A549 (cell line): ENCODE data around the gene MAP1LC3A. TPM values are rescaled to one million over a fixed set of nuclear protein-coding genes. Genes with fewer than 3 reads are reported as not detected.

Experiments
- ATAC-seq, 2 experiments: fragments of 200-7000 bp in 1 of 2; fragments of >200 bp in 1 of 2; cut with Nextera tagmentation in 1 of 2; cut with Tn5 transposase in 1 of 2; 3 replicates each; pipeline versions ENCODE4 v1.8.0 to v1.9.1; 2018 to 2020; ENCODE audit warnings: mild to moderate bottlenecking in 1 of 2, moderate library complexity in 1 of 2
- CTCF ChIA-PET: fragments of 300-600 bp; sonication (Branson Sonifier 250); formaldehyde crosslinking; extraction: SDS; loops from one replicate; lab custom pipeline; 2021; ENCODE audit warnings: antibody characterized with exemption, inconsistent platforms; lab: Yijun Ruan, JAX
- POLR2A ChIA-PET: fragments of 350-600 bp; formaldehyde crosslinking; extraction: SDS; loops from one replicate; lab custom pipeline; 2021; ENCODE audit warnings: antibody characterized with exemption, inconsistent platforms; lab: Yijun Ruan, JAX
- DNase-seq, 2 experiments: peaks; one replicate each; pipeline versions ENCODE4 v3.0.0 to v3.0.0-alpha.2; 2011 to 2016; ENCODE audit warnings: low read depth in 1 of 2, low spot score in 1 of 2
- FAIRE-seq: peaks from 2 replicates; lab custom pipeline; 2011; peaks lifted over from hg19 to GRCh38; lab: Jason Lieb, UNC
- H3K27ac ChIP-seq, 2 experiments: fragments of >200 bp; sonication (Bioruptor Twin); formaldehyde crosslinking; 3 replicates each; pipeline ENCODE4 v1.5.1; 2016 to 2017
- H3K4me1 ChIP-seq: fragments of >200 bp; sonication (Bioruptor Twin); formaldehyde crosslinking; 3 replicates; pipeline ENCODE4 v1.6.1; 2016
- H3K4me2 ChIP-seq: fragments of >200 bp; sonication (Bioruptor Twin); formaldehyde crosslinking; 3 replicates; pipeline ENCODE4 v1.6.1; 2016
- H3K4me3 ChIP-seq: fragments of >200 bp; sonication (Bioruptor Twin); formaldehyde crosslinking; 3 replicates; pipeline ENCODE4 v1.5.1; 2016
- H3K9me3 ChIP-seq: fragments of >200 bp; sonication (Bioruptor Twin); formaldehyde crosslinking; 3 replicates; pipeline ENCODE4 v1.6.1; 2016
- BHLHE40 ChIP-seq: IDR thresholded peaks from 2 replicates; pipeline ENCODE4 v1.6.1; 2012; ENCODE audit warnings: low read depth, low read length, inconsistent platforms
- CHD2 ChIP-seq: fragments of 150-350 bp; IDR thresholded peaks from 2 replicates; pipeline ENCODE4 v1.6.1; 2014; ENCODE audit warnings: low read length; ENCODE audit not compliant: partially characterized antibody
- CHD4 ChIP-seq: fragments of 200-600 bp; sonication (generic); IDR thresholded peaks from 2 replicates; pipeline ENCODE4 v1.6.1; 2016; ENCODE audit warnings: antibody characterized with exemption, mild to moderate bottlenecking, borderline replicate concordance
- EHF ChIP-seq: fragments of 250-450 bp; sonication (Bioruptor Pico); IDR thresholded peaks from 2 replicates; pipeline ENCODE4 v1.5.0; 2020; ENCODE audit warnings: mild to moderate bottlenecking
- EHMT2 ChIP-seq: fragments of 200-600 bp; sonication (generic); IDR thresholded peaks from 2 replicates; pipeline ENCODE4 v1.6.1; 2016; ENCODE audit warnings: antibody characterized with exemption, low read depth, mild to moderate bottlenecking, moderate library complexity
- EP300 ChIP-seq, 2 experiments: fragments of >200 bp; sonication (Bioruptor Twin); formaldehyde crosslinking; IDR thresholded peaks; 2 replicates in 1 of 2; 3 replicates in 1 of 2; pipeline ENCODE4 v1.6.1; 2016 to 2017
- FOSL2 ChIP-seq, 2 experiments: fragments of 450-650 bp in 1 of 2; fragments of >200 bp in 1 of 2; sonication (Bioruptor Twin) in 1 of 2; formaldehyde crosslinking; IDR thresholded peaks; 2 replicates each; pipeline versions ENCODE4 v1.5.0 to v1.6.1; 2016 to 2020; ENCODE audit warnings: mild to moderate bottlenecking in 1 of 2, moderate library complexity in 1 of 2
- HDAC2 ChIP-seq: fragments of 200-600 bp; sonication (generic); IDR thresholded peaks from 2 replicates; pipeline ENCODE4 v1.6.1; 2016
- HEYL ChIP-seq: fragments of 250-450 bp; sonication (Bioruptor Pico); IDR thresholded peaks from 2 replicates; pipeline ENCODE4 v1.8.0; 2021; ENCODE audit warnings: mild to moderate bottlenecking, moderate library complexity
- HOXA7 ChIP-seq: fragments of 250-450 bp; sonication (Bioruptor Pico); IDR thresholded peaks from 2 replicates; pipeline ENCODE4 v1.5.0; 2020; ENCODE audit warnings: mild to moderate bottlenecking, moderate library complexity
- HOXB13 ChIP-seq: fragments of 250-450 bp; sonication (Bioruptor Pico); IDR thresholded peaks from 2 replicates; pipeline ENCODE4 v1.5.0; 2020; ENCODE audit warnings: low read depth, mild to moderate bottlenecking, moderate library complexity
- HOXB5 ChIP-seq: fragments of 250-450 bp; sonication (Bioruptor Pico); IDR thresholded peaks from 2 replicates; pipeline ENCODE4 v1.5.0; 2020; ENCODE audit warnings: mild to moderate bottlenecking, moderate library complexity
- JUN ChIP-seq, 2 experiments: fragments of >200 bp; sonication (Bioruptor Twin); formaldehyde crosslinking; IDR thresholded peaks; 2 replicates in 1 of 2; 3 replicates in 1 of 2; pipeline ENCODE4 v1.6.1; 2016 to 2017
- MAFK ChIP-seq: fragments of 450-650 bp; IDR thresholded peaks from 2 replicates; pipeline ENCODE4 v1.6.1; 2014; ENCODE audit not compliant: partially characterized antibody
- NR3C1 ChIP-seq: fragments of >200 bp; sonication (Bioruptor Twin); formaldehyde crosslinking; IDR thresholded peaks from 3 replicates; pipeline ENCODE4 v1.6.1; 2017
- POLR2AphosphoS2 ChIP-seq: conservative IDR thresholded peaks from 2 replicates; pipeline ENCODE4 v1.6.1; 2012; ENCODE audit warnings: low read length, improper control_type of control experiment, inconsistent platforms
- RFX5 ChIP-seq: fragments of 450-650 bp; IDR thresholded peaks from 2 replicates; pipeline ENCODE4 v1.7.1; 2014; ENCODE audit warnings: antibody characterized with exemption, mild to moderate bottlenecking, moderate library complexity
- SREBF2 ChIP-seq: fragments of 450-650 bp; IDR thresholded peaks from 2 replicates; pipeline ENCODE4 v1.6.1; 2014; ENCODE audit warnings: mild to moderate bottlenecking, moderate library complexity
- TFCP2L1 ChIP-seq: fragments of 250-450 bp; sonication (Bioruptor Pico); IDR thresholded peaks from 2 replicates; pipeline ENCODE4 v1.5.0; 2021; ENCODE audit warnings: mild to moderate bottlenecking
- ZSCAN20 ChIP-seq: fragments of 250-450 bp; sonication (Bioruptor Pico); IDR thresholded peaks from 2 replicates; pipeline ENCODE4 v1.8.0; 2022; ENCODE audit warnings: mild to moderate bottlenecking, moderate library complexity
- WGBS: methylation state at CpG from one replicate; pipeline ENCODE4 v1.1.6; 2017; ENCODE audit errors: missing lambda C conversion rate; 5-methylcytosine and 5-hydroxymethylcytosine counted together
- polyA plus RNA-seq, 4 experiments: library from polyadenylated mRNA; depleted of rRNA in 3 of 4; stranded (reverse); fragments of >200 nt; fragmentation: RNase III in 1 of 4; extraction: RNeasy Plus Mini Kit Qiagen cat#74134 plus additional on column Dnase treatment in 1 of 4; gene quantifications; 2 replicates in 3 of 4; 3 replicates in 1 of 4; pipeline ENCODE4 v1.2.3, GENCODE V29; 2011 to 2017
- TF ChIP-seq, protein P1 (sequence below): IDR thresholded peaks from 2 replicates; pipeline ENCODE4 v1.6.1; 2012
- TF ChIP-seq, protein P2 (sequence below): fragments of 250-450 bp; sonication (Bioruptor Pico); IDR thresholded peaks from 2 replicates; pipeline ENCODE4 v1.5.0; 2021; ENCODE audit warnings: mild to moderate bottlenecking, moderate library complexity, borderline replicate concordance
- TF ChIP-seq, protein P3 (sequence below): IDR thresholded peaks from 2 replicates; pipeline ENCODE4 v1.6.1; 2012
- TF ChIP-seq, protein P4 (sequence below): IDR thresholded peaks from 2 replicates; pipeline ENCODE4 v1.6.1; 2012; ENCODE audit warnings: low read depth, borderline replicate concordance
- TF ChIP-seq, protein P5 (sequence below): fragments of >200 bp; sonication (Bioruptor Twin); formaldehyde crosslinking; IDR thresholded peaks from 3 replicates; pipeline ENCODE4 v1.5.1; 2016
- TF ChIP-seq, protein P6 (sequence below): fragments of 450-650 bp; IDR thresholded peaks from 2 replicates; pipeline ENCODE4 v1.6.1; 2014; ENCODE audit warnings: antibody characterized with exemption

The MAP1LC3A gene
- polyA plus RNA-seq, 2 of the 4 experiments (the other 2 are of a cell fraction), result 4.3 to 15.7 TPM

DNA sequence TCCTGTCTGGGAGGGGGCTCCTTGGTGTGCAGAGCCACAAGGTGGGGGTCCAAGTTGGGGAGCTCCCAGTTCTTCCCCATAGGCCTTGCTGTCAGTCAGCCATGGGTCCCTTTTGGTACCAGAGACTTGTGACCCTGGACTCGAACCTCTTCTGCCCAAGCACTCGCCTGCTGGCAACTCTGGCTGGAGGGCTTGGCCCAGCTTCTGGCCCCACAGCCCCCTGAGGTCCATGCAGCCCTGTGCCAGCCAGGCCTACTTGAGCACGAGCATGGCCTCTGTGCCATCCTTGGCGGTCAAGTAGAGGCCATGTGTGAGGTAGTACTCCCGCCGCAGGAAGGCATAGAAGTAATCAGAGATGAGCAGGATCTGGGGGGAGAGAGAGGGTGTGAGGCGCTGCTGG is 2.1 kb downstream of the MAP1LC3A start:
- Histone ChIP-seq H3K4me2 (no peak overlapping the region), H3K27ac (no peak overlapping the region), H3K9me3 (no peaks in the 10 kb centered on the region), H3K4me3 (no peak overlapping the region), H3K4me1 (peaks cover 11% of the 10 kb centered on the region; the same call in 2 of the 3 replicates)
- no peak for ATAC-seq
- 100% methylated on average over 5 of the region's 7 CpGs for WGBS
- FAIRE-seq, result no peak
- POLR2A ChIA-PET, result no interaction called here
- CTCF ChIA-PET, result interaction anchor here (1.4 to 1.9 kb wide), 3 partner anchors 12 to 27 kb away, joined by 3 to 5 read pairs (median 4); no protein-coding TSS in a partner anchor
- no peak for TF ChIP-seq POLR2AphosphoS2
- TF ChIP-seq BHLHE40, result no peak
- TF ChIP-seq, protein P1, sequence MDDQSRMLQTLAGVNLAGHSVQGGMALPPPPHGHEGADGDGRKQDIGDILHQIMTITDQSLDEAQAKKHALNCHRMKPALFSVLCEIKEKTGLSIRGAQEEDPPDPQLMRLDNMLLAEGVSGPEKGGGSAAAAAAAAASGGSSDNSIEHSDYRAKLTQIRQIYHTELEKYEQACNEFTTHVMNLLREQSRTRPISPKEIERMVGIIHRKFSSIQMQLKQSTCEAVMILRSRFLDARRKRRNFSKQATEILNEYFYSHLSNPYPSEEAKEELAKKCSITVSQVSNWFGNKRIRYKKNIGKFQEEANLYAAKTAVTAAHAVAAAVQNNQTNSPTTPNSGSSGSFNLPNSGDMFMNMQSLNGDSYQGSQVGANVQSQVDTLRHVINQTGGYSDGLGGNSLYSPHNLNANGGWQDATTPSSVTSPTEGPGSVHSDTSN, result no peak
- no peak for TF ChIP-seq HDAC2
- TF ChIP-seq HOXB13, result no peak
- TF ChIP-seq, protein P2, sequence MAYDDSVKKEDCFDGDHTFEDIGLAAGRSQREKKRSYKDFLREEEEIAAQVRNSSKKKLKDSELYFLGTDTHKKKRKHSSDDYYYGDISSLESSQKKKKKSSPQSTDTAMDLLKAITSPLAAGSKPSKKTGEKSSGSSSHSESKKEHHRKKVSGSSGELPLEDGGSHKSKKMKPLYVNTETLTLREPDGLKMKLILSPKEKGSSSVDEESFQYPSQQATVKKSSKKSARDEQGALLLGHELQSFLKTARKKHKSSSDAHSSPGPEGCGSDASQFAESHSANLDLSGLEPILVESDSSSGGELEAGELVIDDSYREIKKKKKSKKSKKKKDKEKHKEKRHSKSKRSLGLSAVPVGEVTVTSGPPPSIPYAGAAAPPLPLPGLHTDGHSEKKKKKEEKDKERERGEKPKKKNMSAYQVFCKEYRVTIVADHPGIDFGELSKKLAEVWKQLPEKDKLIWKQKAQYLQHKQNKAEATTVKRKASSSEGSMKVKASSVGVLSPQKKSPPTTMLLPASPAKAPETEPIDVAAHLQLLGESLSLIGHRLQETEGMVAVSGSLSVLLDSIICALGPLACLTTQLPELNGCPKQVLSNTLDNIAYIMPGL (CRISPR knock-in tag), result no peak
- TF ChIP-seq, protein P3, sequence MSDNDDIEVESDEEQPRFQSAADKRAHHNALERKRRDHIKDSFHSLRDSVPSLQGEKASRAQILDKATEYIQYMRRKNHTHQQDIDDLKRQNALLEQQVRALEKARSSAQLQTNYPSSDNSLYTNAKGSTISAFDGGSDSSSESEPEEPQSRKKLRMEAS, result no peak
- TF ChIP-seq TFCP2L1 (CRISPR knock-in tag), result no peak
- no peak for DNase-seq

DNA sequence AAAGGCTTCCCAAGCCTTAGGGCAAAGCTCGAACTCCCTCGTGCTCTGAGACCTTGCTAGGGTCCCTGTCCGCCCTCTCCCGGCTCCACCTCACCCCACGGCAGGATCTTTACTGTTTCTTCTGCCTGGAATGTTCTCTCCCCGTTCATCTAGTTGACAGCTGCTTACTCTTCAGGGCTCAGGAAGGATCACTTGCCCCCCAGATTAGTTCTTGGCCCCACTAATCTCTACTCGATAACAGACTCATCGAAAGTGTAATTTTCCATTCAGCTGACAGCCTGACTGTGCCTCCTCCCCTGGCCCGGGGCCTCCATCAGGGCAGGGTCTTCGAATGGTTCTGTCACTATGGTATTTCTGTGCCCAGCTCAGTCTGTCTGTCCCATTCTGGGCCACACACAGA is 3.1 kb downstream of the MAP1LC3A start:
- H3K4me1 ChIP-seq, result peaks cover 11% of the 10 kb centered on the region; the same call in 2 of the 3 replicates
- 90% methylated on average over 10 of the region's 10 CpGs for WGBS
- no peak overlapping the region for H3K4me3 ChIP-seq
- ATAC-seq (no peak), DNase-seq (no peak), FAIRE-seq (no peak)
- no peaks in the 10 kb centered on the region for H3K9me3 ChIP-seq
- CTCF ChIA-PET, result interaction anchor here (0.8 to 2.4 kb wide), 12 partner anchors 11 to 208 kb away, joined by 3 to 8 read pairs (median 4); no protein-coding TSS in a partner anchor
- POLR2A ChIA-PET, result no interaction called here
- no peak overlapping the region for H3K27ac ChIP-seq
- TF ChIP-seq CHD2 (no peak), EP300 (IDR thresholded peaks at IDR 0.05) (no peak), MAFK (no peak), NR3C1 (no peak), FOSL2 (IDR thresholded peaks at IDR 0.05) (no peak), FOSL2 (CRISPR knock-in tag; IDR thresholded peaks at IDR 0.05) (no peak), HOXB5 (CRISPR knock-in tag) (no peak), JUN (IDR thresholded peaks at IDR 0.05) (no peak), HEYL (no peak), RFX5 (no peak), EHF (no peak), EHMT2 (no peak), SREBF2 (no peak), HOXA7 (CRISPR knock-in tag) (no peak), POLR2AphosphoS2 (no peak), ZSCAN20 (no peak), CHD4 (no peak)
- TF ChIP-seq, protein P4, sequence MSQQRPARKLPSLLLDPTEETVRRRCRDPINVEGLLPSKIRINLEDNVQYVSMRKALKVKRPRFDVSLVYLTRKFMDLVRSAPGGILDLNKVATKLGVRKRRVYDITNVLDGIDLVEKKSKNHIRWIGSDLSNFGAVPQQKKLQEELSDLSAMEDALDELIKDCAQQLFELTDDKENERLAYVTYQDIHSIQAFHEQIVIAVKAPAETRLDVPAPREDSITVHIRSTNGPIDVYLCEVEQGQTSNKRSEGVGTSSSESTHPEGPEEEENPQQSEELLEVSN, result no peak
- TF ChIP-seq, protein P2 (CRISPR knock-in tag), result no peak
- TF ChIP-seq, protein P5, sequence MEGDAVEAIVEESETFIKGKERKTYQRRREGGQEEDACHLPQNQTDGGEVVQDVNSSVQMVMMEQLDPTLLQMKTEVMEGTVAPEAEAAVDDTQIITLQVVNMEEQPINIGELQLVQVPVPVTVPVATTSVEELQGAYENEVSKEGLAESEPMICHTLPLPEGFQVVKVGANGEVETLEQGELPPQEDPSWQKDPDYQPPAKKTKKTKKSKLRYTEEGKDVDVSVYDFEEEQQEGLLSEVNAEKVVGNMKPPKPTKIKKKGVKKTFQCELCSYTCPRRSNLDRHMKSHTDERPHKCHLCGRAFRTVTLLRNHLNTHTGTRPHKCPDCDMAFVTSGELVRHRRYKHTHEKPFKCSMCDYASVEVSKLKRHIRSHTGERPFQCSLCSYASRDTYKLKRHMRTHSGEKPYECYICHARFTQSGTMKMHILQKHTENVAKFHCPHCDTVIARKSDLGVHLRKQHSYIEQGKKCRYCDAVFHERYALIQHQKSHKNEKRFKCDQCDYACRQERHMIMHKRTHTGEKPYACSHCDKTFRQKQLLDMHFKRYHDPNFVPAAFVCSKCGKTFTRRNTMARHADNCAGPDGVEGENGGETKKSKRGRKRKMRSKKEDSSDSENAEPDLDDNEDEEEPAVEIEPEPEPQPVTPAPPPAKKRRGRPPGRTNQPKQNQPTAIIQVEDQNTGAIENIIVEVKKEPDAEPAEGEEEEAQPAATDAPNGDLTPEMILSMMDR, result no peak
- TF ChIP-seq, protein P6, sequence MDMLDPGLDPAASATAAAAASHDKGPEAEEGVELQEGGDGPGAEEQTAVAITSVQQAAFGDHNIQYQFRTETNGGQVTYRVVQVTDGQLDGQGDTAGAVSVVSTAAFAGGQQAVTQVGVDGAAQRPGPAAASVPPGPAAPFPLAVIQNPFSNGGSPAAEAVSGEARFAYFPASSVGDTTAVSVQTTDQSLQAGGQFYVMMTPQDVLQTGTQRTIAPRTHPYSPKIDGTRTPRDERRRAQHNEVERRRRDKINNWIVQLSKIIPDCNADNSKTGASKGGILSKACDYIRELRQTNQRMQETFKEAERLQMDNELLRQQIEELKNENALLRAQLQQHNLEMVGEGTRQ, result no peak
- H3K4me2 ChIP-seq, result no peak overlapping the region
